GM19324 (cell line): ENCODE data around the gene CACNA1A.
"Not testable (repeated sequence)": the region's sequence is repeated elsewhere in the genome, so short reads cannot be mapped to it uniquely, and the experiment has no call there.

Experiments used
- ATAC-seq: cut with Tn5 transposase; IDR thresholded peaks from one replicate; pipeline ENCODE4 v1.9.1; 2021; ENCODE audit warnings: mild to moderate bottlenecking, moderate library complexity; ENCODE audit not compliant: unreplicated experiment, low FRiP score

Gene CACNA1A

GRCh38 chr19:13209484-13210338 is 296.6 kb downstream of the CACNA1A start:
- no peak for ATAC-seq

GRCh38 chr19:13208672-13209483 is 297.4 kb downstream of the CACNA1A start:
- ATAC-seq, result no peak

DNA sequence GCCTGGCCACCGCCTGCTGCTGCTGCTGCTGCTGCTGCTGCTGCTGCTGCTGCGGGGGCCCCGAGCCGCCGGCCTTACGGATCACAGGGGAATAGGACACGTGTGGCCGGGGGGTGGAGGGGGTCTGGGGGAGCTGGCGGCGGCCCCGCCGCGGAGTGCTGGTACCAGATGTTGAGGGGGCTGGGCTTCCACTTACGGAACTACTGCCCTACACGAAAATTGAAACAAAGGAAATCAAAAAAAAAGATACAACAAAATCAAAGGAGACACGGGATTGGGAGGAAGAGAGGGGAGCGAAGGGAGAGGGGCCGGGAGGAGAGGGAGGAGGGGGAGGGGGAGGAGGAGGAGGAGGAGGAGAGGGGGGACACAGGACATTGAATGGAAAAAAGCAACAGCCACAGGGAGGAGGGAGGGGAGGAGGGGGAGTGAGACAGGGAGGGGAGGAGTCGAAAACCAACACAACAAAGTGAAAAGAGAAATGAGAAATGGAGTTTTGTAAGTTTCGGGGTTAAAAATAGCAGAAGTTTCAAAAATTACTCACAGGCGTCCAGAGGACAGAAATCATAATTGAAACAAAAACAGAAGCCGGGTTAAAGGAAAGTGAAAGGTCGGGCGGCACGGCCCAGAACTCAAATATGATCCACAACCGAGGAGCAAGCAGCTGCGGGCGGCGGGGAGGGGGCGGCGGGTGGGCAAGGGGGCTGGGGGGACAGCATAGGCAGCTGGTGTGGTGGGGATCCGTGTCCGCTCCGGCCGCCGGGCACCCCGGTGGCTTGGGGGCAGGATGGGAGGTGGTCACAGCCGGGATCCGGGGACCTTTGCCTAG is 298.2 kb downstream of the CACNA1A start:
- peak; percentile 63 for ATAC-seq

DNA sequence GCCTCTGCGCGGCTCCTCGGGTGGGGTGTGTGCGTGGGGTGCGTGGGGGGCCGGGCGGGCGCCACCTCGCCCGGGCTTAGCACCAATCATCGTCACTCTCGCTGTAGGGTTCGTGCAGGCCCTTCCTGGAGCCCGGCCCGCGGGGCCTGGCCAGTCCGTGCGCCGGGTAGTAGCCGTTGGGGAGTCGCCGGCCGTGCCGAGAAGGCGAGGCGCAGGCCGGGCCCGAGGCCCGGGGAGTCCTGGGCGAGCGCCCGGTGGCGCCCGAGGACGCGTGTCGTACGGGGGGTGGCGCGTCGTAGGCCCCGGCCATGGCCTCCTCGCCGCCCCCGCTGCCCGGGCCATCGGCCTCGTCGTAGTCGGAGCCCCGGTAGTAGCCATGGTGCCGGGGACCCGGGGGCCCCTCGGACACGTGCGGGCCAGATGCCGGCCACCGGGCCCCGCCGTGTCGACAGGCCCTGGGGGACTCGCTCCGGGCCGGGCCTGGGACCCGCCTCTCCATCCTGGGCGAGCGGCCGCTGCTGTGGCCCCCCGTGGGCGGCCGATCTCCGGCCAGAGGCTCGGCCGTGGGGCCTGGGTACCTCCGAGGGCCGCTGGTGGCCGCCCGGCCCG is 298.9 kb downstream of the CACNA1A start:
- ATAC-seq, result no peak

DNA sequence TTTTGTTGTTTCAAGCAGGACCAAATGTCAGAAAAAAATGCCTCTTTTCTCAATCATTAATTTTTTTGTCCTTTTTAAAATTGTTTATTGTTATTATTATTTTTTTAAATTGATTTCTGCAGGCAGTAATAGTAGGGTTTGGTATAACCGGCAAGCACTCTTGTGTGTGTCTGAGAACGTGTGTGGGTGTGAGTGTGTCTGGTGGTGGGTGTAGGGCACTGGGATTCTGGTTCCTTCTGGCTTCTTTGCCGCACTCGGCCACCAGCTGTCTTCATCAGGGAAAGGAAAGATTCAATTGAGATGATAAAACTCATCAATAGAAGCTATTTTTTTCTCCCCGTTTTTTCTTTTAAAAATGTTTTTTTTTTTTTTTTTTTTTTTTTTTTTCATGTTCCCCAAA is 299.7 kb downstream of the CACNA1A start:
- ATAC-seq, result no peak

DNA sequence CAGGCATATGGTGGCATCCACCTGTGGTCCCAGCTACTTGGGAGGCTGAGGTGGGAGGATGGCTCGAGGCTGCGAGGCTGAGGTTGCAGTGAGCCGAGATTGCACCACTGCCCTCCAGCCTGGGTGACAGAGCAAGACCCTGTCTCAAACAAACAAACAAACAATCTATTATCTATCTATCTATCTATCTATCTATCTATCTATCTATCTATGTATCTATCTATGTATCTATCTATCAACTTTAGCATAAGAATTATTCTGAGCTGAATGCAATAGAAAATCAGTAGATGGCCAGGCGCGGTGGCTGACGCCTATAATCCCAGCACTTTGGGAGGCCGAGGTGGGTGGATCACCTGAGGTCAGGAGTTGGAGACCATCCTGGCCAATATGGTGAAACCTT is 304.2 kb downstream of the CACNA1A start:
- ATAC-seq, result not testable (repeated sequence)

DNA sequence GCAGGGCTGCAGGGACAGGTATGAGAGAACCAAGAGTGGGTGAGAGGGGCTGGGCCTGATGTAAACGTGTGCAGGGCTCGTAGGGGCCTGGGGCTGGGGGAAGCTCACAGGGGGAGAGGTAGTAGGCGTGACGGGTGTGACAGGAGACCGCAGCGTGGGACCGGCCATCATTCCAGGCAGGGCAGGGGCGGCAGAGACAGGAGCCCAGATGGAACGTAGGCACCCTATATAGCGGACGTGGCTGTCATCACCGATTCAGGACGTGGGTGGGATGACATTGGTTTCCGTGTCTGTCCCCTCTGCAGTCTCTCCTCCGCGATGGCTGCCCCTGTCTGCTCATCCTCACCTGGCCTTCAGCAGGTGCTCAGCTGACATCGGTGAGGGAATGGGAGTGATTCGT is 307.6 kb downstream of the CACNA1A start:
- ATAC-seq, result no peak

DNA sequence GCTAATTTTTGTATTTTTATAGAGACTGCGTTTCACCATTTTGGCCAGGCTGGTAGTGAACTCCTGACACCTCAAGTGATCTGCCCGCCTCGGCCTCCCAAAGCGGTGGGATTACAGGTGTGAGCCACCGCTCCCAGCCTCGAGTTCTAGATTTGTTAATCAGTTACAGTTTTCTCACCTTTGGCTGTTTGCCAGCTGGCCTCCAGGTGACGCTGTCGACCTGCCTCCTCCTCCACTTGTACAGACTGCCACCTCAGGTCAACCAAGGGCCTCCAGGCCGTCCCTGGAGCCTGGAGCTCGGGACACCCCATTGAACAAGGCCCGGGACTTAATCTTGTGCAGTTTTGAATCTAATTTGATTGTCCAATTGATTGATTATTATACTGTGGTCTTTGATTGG is 310.6 kb downstream of the CACNA1A start:
- no peak for ATAC-seq

GRCh38 chr19:13190781-13191540 is 315.3 kb downstream of the CACNA1A start:
- ATAC-seq, result no peak

DNA sequence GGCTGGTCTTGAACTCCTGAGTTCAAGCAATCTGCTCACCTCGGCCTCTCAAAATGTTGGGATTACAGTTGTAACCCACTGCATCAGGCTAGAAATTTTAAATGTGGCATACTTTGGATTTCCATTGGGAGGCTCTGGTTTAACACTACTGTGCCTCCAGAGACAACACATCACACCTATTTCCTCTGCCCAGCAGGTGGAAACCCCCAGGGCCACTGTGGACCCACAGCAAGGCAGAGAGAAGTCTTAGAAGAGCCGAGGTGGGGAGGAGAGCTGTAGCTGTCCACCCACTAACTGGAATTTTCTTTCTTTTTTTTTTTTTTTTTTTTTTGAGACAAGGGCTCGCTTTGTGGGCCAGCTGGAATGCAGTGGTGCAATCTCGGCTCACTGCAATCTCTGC is 316.7 kb downstream of the CACNA1A start:
- no peak for ATAC-seq

GRCh38 chr19:13187419-13187818 is 318.9 kb downstream of the CACNA1A start:
- no peak for ATAC-seq

DNA sequence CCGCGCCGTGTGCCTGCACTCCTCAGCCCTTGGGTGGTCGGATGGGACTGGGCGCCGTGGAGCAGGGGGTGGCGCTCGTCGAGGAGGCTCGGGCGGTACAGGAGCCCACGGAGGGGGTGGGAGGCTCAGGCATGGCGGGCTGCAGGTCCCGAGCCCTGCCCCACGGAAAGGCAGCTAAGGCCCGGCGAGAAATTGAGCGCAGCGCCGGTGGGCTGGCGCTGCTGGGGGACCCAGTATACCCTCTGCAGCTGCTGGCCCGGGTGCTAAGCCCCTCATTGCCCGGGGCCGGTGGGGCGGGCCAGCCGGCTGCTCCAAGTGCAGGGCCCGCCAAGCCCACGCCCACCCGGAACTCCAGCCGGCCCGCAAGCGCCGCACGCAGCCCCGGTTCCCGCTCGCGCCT is 319.6 kb downstream of the CACNA1A start:
- not testable (repeated sequence) for ATAC-seq

DNA sequence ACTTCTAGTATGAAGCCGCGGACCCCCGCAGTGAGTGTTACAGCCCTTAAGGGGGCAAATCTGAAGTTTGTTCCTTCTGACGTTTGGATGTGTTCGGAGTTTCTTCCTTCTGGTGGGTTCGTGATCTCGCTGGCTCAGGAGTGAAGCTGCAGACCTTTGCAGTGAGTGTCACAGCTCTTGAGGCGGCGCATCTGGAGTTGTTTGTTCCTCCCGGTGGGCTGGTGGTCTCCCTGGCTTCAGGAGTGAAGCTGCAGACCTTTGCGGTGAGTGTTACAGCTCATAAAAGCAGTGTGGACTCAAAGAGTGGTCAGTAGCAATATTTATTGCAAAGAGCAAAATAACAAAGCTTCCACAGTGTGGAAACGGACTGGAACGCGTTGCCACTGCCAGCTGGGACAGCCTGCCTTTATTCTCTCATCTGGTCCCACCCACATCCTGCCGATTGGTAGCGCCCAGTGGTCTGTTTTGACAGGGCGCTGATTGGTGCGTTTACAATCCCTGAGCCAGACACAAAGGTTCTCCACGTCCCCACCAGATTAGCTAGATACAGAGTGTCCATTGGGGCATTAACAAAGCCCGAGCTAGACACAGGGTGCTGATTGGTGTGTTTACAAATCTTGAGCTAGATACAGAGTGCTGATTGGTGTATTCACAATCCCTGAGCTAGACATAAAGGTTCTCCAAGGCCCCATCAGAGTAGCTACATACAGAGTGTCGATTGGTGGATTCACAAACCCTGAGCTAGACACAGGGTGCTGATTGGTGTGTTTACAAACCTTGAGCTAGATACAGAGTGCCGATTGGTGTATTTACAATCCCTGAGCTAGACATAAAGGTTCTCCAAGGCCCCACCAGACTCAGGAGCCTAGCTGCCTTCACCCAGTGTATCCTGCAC is 320.3 kb downstream of the CACNA1A start:
- ATAC-seq, result not testable (repeated sequence)

DNA sequence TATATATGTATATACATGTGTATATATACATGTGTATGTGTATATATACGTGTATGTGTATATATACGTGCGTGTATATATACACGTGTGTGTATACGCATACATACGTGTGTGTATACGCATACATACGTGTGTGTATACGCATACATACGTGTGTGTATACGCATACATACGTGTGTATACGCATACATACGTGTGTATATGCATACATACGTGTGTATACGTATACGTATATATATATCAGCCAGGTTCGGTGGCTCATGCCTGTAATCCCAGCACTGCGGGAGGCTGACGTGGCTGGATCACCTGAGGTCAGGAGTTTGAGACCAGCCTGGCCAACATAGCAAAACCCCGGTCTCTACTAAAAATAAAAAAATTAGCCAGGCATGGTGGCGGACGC is 321.4 kb downstream of the CACNA1A start:
- not testable (repeated sequence) for ATAC-seq

DNA sequence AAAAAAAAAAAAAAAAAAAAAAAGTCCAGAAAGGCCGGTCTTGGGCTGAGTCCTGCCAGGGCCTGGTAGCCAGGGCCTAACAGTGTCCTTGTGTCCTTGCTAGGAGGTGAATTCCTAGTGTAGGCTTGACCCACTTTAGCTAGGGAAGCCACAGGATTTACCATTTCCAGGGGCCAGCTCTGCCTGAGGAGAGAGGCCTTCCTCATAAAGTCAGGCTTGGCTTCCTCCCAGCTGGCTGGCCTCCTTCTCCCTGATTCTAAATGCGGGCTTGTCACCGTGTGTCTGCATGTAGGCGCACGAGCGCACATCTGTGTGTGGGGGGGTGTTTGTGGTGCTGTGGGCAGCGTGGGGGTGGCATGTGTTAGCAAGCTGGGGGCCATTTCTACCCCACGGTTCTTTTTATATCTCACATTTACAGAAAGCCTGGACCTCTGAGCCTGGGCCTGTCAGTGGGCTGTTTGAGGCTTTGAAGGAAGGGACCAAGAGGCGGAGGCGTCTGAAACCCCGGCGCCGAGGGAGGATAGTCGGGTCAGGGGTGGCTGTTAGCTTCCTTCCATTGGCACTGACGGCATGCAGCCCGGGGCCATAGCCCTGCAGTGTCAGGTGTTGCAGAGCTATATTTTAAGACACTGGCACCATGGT is 324.4 kb downstream of the CACNA1A start:
- no peak for ATAC-seq

DNA sequence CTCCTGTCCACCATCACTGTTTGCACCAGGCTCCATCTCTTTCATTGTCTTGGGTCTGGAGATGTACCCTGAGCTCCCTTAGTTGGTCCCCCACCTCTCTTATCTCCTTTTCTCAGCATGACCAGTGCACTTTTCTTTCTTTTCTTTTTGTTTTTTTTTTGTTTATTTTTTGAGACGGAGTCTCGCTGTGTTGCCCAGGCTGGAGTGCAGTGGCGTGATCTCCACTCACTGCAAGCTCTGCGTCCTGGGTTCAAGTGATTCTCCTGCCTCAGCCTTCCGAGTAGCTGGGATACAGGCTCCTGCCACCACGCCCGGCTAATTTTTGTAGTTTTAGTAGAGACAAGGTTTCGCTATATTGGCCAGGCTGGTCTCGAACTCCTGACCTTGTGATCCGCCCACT is 328.0 kb downstream of the CACNA1A start:
- not testable (repeated sequence) for ATAC-seq

- not testable (repeated sequence) for ATAC-seq
Measured at GRCh38 chr19:13177584-13177983, 328.7 kb downstream of the CACNA1A start.

DNA sequence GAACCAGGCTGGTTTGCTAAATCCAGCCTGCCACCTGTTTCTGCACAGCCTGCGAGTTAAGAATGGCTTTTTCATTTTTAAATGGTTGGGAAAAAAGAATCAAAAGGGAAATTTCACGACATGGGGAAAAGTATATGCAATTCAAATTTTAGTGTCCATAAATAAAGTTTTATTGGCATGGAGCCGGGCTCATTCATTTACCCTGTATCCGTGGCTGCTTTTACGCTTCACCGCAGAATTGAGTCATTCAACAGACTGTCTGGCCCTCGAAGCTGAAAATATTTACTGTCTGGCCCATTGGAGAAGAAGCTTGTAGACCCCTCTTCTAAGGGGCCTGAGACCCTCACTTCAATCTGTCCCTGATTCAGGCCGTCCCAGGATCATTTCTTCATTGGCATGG is 329.9 kb downstream of the CACNA1A start:
- no peak for ATAC-seq
